ENCODE data around the gene WDR81.

DNA sequence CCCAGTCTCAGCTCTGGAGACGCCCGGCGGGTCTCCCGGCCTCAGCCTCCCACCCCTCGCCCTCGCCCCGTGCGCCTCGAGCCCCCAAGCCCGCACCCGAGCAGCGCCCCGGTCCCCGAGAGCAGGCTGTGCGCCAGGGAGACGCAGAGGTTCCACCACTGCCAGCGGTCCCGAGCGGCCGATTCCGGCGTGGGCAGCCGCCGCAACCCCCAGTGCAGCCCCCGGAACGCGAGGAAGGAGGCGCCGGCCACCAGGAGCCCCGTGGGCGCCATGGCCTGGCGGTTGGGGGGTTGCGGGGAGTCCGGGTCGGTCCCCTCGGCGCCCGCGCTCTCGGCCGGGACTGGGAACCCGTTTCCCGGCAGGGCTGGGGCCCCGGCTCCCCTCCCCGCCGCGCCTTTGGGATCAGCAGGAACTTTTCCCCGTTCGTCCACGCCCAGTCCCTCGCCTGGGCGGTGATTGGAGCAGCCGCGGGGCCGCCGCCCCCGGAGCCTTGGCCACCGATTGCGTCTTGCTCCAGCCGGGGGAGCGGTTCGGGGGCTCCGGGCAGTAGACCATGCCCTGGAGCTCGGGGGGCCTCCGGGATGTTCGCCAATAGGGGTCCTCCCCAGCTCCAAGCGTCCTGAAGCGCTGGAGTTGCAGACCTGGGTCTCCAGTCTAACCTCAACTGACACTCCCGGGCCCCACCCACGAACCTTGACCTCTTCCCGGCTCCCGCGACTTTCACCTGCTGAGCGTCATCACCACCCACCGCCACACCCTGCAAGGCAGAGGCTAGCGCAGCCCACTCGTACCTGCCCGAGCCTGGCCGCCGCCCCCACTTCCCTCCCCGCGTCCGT is 14.3 kb upstream of the WDR81 start, which contains the start of gene TLCD2:
- TF ChIP-seq, protein P1, sequence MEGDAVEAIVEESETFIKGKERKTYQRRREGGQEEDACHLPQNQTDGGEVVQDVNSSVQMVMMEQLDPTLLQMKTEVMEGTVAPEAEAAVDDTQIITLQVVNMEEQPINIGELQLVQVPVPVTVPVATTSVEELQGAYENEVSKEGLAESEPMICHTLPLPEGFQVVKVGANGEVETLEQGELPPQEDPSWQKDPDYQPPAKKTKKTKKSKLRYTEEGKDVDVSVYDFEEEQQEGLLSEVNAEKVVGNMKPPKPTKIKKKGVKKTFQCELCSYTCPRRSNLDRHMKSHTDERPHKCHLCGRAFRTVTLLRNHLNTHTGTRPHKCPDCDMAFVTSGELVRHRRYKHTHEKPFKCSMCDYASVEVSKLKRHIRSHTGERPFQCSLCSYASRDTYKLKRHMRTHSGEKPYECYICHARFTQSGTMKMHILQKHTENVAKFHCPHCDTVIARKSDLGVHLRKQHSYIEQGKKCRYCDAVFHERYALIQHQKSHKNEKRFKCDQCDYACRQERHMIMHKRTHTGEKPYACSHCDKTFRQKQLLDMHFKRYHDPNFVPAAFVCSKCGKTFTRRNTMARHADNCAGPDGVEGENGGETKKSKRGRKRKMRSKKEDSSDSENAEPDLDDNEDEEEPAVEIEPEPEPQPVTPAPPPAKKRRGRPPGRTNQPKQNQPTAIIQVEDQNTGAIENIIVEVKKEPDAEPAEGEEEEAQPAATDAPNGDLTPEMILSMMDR (IDR thresholded peaks at IDR 0.05) = no peak
- peak; percentile 64 to 69 for TF ChIP-seq POLR2A (IDR thresholded peaks at IDR 0.05)

Data from adrenal gland (tissue), 5 donors.